KBM-7 (cell line): ENCODE results near the gene SLX4IP.
A peak's percentile ranks its signal among the peaks of the same experiment; 100 is the strongest.

ENCODE experiments used
- DNase-seq: peaks from one replicate; pipeline ENCODE4 v3.0.0-alpha.2; 2015
- in situ Hi-C: fragments of 300-500 bp; cut with MboI; formaldehyde crosslinking; loops from 2 replicates; pipeline ENCODE4 v1.14.3; 2020; ENCODE audit warnings: low sequenced_read_pairs, low pct_unique_long_range_greater_than_20kb, mixed read lengths

SLX4IP gene

DNA sequence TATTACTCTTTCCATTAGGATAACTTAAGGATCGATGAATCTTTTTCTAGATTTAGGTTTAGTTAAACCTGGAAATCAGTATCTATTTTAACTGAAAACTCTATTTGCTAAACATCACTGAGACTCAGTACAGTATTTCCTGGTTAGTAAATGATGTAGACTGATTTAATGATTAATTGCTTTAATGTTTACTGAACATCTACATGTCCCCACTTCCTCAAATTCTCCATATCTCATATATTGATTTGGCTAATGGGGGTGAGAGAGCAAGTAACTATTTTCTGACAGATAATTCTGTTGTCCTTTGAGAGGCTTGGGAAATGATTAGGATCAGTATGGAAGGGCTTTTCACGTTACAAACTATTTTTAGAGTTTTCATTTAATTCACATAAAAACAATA lies 11.4 kb upstream of the SLX4IP start:
- no peak for DNase-seq
- in situ Hi-C loops = no loop called here

DNA sequence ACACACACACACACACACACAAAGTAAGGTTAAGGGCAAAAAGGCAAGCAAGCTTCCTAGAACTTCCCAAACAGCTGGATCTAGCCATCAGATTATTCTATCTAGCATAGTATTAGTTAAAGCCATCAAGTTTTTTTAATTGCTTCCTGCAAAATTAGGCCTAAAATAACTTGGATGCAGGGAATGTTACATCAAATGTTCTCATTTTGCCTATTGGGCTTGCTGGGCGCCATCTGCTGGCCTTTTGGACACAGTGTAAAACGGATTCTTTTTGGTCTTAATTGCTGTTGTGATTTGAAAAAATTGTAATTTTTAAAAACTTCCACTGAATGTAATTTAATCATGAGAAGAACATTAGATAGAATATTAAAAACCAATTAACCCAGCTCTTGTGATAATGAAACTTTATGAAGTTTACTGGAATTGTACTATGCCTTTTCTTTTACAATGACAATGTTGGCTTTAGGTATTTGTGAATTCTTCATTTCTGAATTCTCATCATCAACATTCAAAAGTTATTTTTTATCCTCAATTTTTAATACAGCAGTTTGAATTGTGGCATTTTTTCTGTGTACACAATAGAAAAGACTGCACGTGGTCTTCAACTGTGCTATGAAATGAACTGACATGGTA lies 7.9 kb upstream of the SLX4IP start:
- in situ Hi-C loops = no loop called here
- peak; percentile 33 for DNase-seq

DNA sequence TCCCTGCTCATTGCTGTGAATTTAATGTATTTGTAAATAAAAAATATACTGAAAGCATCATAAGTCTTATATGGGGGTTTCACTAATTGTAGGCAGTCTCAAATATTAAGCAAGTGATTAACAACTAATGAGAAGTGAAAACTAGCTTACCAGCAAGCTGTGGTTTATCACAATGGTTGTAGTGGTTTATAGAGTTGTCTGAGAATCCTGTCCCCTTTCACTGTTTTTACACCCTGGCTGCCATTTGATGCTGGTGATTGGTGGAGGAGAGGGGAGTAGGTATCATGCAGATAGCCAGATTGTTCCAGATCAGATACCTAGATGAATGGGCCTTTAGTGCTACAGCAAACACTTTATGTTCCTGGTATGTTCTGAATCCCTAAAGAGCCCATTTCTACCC lies 7.1 kb upstream of the SLX4IP start:
- in situ Hi-C loops = no loop called here
- no peak for DNase-seq

DNA sequence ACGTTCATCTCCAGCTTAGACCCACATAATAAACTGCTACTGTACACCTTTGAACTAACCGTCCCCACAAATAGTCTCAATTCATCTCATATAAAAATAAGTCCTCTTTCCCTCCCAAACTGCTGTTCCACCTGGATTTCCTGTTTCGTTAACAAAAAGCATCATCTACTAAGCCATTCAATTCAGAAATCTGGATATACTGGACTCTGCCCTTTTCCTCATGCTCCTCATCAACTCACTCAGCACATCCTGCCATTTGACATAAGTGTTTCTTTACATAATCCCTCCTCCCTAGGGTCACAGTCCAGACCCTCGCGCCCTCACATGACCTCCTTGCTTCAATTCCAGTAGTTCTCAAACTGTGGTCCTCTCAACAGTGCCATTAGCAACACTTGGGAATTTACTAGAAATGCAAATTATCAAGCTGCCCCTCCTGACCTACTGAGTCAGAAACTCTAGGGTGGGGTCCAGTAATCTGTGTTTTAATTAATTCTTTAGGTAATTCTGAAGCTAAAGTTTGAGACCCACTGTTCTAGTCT lies 5.6 kb upstream of the SLX4IP start:
- DNase-seq = no peak
- in situ Hi-C loops = no loop called here

DNA sequence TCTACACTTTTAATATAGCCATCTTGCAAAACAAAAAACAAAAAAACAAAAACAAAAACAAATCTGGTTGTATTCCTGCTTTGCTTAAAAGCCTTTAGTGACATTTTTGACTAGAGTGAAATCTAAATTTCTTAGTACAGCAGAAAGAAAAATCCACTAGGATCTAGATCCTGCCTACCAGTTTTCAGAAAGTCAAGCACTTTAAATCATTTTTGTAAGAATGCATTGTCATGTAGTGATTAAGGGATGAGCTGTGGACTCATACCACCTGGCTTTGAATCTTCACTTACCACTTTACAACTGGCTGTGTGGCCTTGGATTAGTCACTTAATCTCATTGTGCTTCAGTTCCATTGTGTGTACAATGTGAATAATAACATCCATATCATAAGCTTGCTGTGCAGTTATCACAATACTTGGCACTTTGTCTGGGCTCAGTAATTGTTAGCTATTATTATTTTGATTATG lies 5.1 kb upstream of the SLX4IP start:
- DNase-seq = no peak
- in situ Hi-C loops = no loop called here

DNA sequence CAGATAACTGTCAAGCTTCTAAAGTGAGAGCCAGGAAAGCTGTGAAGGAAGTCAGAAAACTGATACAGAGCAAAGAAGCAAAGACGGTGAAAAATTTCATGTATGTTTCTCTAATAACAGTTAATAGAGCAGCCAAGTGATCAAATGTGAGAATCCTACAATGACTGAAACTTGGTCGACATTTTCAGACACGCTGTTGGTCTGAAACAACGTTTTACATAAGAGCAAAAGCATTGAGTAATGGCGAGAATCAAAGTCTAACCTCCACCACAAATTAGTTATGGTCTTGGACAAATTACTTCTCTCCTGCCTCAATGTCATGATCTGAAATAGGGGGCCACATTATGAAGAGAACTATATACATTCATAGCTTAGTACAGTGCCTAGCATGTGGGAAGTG lies 4.4 kb upstream of the SLX4IP start:
- no peak for DNase-seq
- in situ Hi-C loops = no loop called here

DNA sequence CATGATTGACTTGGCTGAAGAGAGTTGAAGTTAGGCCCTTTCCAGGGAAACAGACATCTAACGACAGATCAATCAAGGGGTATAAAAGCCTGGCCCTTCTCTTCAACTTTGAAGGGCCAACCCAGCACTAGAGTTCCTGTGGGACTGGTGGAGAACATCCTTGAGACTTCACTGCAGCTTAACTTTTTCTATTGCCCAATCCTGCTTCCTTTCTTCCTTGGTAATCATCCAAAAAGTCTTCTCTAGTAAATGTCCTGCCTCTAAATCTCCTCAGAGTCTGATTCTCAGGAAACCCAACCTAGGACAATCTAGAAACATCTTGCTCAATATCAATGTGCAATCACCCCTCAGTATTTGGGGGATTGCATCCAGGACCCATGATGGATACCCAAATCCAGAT lies 3.0 kb upstream of the SLX4IP start:
- in situ Hi-C loops = no loop called here
- DNase-seq = no peak

DNA sequence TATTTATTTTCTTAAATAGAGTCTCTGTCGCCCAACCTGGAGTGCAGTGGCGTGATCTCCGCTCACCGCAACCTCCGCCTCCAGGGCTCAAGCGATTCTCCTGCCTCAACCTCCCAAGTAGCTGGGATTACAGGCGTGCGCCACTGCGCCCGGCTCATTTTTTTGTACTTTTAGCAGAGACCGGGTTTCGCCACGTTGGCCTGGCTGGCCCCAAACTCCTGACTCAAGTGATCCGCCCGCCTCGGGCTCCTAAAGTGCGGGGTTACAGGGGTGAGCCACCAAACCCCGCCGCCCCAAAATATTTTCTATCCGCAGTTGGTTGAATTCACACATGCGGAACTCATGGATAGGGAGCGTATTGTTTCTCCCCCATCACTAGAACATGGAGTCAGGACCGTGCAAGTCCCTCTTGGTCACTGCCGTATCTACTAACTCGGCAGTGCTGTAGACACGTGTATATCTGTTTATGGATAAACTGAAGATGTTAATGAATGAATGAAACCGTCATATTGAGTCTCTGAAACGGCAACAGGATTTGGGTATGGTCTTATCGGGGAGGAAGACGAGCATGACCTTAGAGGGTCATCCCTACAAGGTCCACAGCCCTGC lies 2.0 kb upstream of the SLX4IP start:
- in situ Hi-C loops = no loop called here
- DNase-seq = no peak

DNA sequence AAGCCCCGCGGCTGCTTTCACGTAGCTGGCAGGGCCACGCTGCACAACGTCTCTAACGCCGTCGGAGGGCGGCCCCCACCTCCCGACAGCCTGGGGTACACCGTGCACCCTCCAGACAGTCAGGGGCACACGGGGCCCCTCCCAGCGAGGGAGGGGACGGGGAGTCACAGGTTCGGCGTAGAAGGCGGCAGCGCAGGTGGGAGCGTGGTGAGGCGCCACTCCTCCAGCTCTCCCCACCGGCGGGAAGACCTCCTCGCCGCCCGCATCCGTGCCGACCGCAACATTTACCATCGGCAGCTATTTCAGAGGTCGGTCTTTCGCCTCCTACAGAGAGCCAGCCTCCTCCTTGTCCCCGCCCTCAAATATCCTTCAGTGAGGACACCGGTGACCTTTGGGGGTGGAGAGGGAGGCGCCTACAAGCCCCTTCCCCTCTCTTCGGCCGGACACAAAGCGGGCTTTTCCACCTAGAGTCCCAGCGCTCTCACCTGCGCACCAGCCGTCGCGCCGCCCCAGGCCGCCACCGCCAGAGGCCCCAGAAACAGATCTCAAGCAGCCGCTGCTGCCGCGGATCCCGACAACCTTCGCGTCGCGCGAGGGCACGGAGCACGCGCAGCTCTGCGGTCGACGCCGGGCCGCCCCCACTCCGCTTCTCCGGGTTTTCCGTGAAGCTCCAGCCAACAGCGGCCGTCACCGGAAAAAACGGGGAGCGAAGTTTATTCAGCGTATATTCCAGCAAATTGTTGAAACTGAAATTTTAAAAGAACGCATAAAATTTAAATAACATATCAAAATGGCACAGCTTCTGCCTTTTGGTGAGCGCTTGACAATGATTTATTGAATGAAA lies 1.3 kb upstream of the SLX4IP start, which contains the start of gene MKKS:
Gene MKKS (minus strand): TSS at position 600 of the 844 bp plus-strand sequence. CDS start 20,708 bp downstream, outside the sequence.
- peak; percentile 92 for DNase-seq
- in situ Hi-C loops = no loop called here

DNA sequence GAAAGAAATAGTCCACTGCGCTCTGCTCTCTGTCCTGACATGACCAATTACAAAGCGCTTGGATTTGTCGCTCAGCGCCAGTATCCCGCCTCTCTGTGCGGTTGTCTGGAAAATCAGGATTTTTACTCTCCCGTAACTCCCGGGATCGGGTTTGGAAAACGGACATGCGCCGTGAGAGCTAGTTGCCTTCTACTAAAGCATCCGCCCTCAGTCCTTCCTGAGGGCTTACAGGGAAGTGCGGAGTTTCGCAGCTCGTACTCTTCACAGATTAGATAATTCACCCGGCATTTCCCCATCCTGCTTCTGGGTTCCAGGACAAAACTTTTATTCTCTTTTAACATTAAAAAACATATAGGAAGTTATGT lies 656 bp upstream of the SLX4IP start:
- DNase-seq = peak; percentile 97
- in situ Hi-C loops = no loop called here

DNA sequence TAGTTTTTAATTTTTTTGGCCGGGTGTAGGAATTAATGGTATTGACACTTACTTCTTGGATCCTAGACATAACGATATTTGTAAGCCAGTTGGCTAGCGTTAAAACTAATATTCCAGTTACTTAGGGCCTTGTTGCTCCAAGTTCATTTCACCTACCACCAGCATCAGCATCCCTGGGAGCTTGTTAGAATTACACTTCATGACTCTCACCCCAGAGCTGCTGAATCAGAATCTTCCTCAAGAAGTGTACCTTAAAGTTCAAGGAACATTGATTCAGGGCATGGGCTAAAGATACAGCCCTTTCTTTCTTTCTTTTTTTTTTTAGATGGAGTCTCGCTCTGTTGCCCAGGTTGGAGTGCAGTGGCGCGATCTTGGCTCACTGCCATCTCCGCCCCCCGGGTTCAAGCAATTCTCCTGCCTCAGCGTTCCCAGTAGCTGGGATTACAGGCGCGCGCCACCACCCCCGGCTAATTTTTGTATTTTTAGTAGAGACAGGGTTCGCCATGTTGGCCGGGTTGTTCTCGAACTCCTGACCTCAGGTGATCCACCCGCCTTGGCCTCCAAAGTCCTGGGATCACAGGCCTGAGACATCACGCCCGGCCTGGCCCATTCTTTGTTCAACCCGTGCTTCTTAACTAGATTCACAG lies 1.1 kb downstream of the SLX4IP start:
- in situ Hi-C loops = no loop called here

DNA sequence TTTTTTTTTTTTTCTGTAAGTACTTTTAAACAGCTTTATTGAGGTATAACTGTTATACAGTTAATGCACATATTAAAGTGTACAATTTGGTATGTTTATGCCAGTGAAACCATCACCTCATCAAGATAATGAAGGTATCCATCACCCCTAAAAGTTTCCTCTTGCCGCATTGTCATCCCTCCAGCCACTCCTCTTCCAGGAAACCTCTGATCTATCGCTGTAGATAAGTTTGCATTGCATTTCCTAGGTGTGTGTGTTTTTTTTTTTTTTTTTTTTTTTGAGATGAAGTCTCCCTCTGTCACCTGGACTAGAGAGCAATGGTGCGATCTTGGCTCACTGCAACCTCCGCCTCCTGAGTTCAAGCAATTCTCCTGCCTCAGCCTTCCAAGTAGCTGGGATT lies 3.1 kb downstream of the SLX4IP start:
- DNase-seq = no peak
- in situ Hi-C loops = no loop called here

More for the DNA sequence above, 1.1 kb downstream of the SLX4IP start:
- no peak for DNase-seq

DNA sequence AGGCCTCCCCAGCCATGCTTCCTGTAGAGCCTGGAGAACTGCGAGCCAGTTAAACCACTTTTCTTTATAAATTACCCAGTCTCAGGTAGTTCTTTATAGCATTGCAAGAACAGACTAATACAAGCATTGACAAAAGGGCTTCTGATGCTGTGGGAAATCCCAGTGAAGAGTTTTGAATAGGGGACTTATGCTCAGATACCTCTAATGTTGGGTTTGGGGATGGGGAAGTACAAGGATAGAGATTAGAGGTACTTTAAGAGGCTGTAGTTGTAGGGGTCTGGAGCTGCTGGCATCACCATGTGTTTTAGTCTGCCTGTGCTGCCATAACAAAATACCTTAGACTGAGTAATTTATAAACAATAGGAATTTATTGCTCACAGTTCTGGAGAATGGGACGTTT lies 8.8 kb downstream of the SLX4IP start:
- in situ Hi-C loops = no loop called here
- no peak for DNase-seq

DNA sequence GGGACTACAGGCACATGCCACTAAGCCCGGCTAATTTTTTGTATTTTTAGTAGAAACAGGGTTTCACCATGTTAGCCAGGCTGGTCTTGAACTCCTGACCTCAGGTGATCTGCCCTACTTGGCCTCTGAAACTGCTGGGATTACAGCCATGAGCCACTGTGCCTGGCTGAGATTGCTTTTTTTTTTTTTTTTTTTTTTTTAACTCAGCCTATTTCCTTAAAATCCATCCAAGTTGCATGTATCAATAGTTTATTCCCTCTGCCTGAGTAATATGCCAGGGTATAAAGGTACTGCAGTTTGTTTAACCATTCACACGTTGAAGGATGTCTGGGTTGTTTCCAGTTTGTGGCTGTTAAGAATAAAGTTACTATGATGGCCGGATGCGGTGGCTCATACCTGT lies 10.7 kb downstream of the SLX4IP start:
- in situ Hi-C loops = no loop called here
- no peak for DNase-seq

DNA sequence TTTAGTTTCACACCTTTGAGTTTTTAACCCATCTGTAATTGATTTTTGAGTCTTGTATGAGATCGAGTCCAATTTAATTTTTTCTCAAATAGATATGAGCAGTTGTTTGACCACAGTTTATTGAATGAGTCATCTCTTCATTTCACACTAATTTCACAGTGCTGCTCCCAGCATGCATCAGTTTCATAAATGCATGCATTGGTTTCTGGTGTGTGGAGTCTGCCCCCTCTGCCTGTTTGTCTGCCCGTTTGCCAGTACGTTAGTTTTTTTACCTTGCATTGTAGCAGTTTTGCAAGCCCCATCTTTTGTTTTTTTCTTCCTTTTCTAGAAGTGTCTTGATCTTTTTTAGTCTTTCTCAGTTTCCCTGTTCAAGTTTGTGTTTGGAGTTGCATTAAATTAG lies 11.9 kb downstream of the SLX4IP start:
- DNase-seq = peak; percentile 71
- in situ Hi-C loops = no loop called here

DNA sequence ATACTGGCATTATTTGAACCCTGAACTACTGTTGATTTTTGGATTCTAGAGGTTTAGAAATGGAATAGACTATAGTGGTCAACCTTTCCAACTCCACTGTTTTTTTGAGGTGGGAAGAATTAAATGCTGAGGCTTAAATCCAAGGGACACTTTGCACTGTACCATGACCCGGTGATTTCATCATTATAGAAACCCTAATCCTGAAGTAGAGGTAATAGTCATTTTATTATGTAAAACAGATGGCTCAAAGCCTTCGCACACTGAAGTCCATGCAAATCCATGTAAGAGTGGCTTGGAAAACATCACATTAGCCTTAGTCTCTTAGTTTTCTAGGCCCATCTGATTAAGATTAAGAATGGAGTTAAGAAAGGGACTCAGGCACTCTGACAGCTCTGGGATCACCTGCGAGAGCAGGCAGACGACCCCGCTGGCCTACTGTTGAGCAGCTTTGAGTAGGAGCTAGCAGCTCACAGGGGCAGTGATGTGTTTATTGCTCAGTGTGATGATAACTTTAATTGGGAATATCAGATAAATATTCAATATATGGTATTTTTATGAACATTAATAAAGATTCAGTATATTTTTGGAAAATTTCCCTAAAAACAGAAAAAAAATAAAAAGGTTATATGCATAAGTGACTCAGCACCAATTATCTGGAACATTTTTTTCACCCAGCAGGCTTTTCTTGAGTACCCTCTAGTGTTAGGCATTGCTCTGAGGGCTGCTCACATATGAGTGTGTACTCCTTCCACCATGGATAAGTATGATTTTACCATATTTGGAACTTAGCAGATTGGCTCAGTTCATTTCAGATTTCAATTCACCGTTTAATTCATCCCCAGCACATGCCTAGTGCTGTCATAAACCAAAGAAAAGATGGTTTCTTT lies 13.4 kb downstream of the SLX4IP start:
- in situ Hi-C loops = no loop called here
- no peak for DNase-seq

DNA sequence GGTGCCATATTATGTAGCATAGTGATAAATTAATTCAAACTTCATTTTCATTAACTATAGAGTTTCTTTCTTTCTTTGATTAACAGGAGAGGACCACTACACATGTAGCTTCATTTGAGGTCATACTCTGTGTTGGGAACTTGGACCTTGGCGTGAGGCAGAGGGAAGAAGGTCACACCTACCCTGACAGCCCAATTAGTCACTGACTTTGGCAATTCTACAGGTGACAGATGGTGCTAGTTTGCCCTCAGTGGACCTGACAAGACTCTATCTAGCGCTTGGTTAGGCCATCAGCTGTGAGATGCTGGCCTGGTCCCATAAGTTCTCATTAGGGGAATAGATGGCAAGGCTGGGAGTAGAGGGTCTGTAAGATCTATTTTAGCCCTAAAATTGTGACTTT lies 14.2 kb downstream of the SLX4IP start:
- in situ Hi-C loops = no loop called here
- DNase-seq = no peak

DNA sequence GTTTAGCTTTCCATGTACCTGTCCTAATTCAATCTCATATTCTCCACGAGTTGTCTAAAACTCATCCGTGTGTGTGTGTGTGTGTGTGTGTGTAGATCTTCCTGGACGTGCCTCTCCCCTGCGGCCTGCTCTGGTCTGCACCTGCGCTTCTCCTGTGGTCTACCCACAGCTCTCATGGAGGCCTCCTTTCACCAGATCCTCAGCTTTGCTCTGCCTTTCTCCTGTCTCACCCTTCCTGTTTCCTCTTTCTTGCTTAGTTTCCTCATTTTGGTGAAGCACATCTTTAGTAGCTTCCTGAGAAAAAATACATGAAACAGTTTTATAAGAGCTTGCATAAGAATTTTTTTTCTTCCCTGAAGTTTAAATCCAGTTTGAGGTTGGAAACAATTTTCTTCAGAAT lies 18.1 kb downstream of the SLX4IP start:
- peak; percentile 98 for DNase-seq
- in situ Hi-C loops = loop anchor here (25.0 kb wide), 1 partner anchor 209 kb away; the partner anchor contains the start of gene JAG1
